ENCODE measurements around the gene TRAF7. TPM values are rescaled to one million over a fixed set of nuclear protein-coding genes. Genes with fewer than 3 reads are reported as not detected.
"Not testable (repeated sequence)": the region's sequence is repeated elsewhere in the genome, so short reads cannot be mapped to it uniquely, and the experiment has no call there.

The TRAF7 gene
- polyA plus RNA-seq, 3 donors = 48.0 to 58.5 (median 49.3) TPM

GRCh38 chr16:2190002-2190658 is 34.5 kb downstream of the TRAF7 start:
- DNase-seq (ENCODE audit: extremely low read depth in 1 of 11, low read depth in 9 of 11, low spot score in 4 of 11) = no peak

GRCh38 chr16:2190659-2191445 is 35.3 kb downstream of the TRAF7 start:
- no peak for DNase-seq (ENCODE audit: extremely low read depth in 1 of 11, low read depth in 9 of 11, low spot score in 4 of 11)

DNA sequence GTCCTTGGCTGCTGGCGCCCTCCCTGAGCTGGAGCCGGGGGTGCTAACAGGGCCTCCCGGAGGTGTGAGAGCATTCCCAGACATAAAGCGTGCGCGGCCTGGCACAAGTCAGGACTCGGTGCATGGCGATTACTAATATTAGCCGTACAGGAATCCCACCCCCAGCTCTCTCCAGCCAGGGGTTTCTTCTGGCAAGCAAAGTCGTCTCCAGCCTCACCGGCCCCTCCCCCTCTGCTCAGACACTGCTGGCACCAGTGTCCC is 35.8 kb downstream of the TRAF7 start:
- no peak for DNase-seq (ENCODE audit: extremely low read depth in 1 of 11, low read depth in 9 of 11, low spot score in 4 of 11)

- peak in 2 of 11 donors; percentile 27 to 43 for DNase-seq (ENCODE audit: extremely low read depth in 1 of 11, low read depth in 9 of 11, low spot score in 4 of 11)
Measured at GRCh38 chr16:2194166-2194834, 38.7 kb downstream of the TRAF7 start.

- peak in 3 of 11 donors; percentile 32 to 52 (median 39) for DNase-seq (ENCODE audit: extremely low read depth in 1 of 11, low read depth in 9 of 11, low spot score in 4 of 11)
Measured at GRCh38 chr16:2194852-2195321, 39.3 kb downstream of the TRAF7 start.

DNA sequence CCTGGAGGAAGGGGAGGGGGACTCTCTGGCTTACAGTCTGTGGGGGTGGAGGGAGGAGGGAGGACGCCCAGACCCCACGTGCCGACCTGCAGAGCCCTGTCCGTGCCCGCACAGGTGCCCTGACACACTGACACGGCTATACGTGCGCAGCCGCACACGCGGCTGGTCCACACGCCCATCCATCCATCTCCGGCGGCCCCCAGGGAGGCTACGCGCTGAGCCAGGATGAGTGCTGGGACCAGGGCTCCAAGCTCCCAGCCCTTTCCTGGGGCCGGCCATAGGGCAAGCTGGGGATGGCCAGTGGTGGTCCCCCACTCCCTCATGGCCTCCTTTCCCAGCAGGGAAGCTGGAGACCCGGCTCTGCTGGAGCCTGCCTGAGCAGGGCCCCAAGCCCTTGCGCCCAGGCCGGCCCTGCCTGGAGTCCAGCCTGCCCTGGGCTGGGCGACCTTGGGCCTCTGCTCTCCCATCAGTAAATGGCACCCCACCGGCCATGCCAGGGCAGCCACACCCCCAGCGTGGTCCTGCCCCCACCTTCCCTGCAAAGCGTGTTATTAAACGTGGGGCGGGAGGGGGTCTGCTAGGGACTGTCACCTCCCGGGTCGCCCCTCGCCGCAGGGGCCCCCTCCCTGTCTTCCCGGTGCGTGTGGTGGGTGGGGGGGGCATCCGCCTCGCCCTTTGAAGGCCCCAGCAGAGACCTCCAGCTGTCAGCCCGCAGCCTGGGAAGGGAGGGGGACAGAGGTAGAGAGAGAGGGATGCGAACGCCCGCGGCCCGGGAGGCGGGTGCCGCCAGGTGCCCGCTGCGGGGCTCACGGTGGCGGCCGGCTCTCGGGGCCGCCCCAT is 40.0 kb downstream of the TRAF7 start:
- DNase-seq (ENCODE audit: extremely low read depth in 1 of 11, low read depth in 9 of 11, low spot score in 4 of 11) = no peak

- DNase-seq (ENCODE audit: extremely low read depth in 1 of 11, low read depth in 9 of 11, low spot score in 4 of 11) = no peak
Measured at GRCh38 chr16:2196162-2196980, 40.8 kb downstream of the TRAF7 start, which contains the start of gene CASKIN1. Gene CASKIN1, minus strand, starts transcription at chr16:2196605. Its CDS starts 173 bp downstream, at chr16:2196432.

- no peak for DNase-seq (ENCODE audit: extremely low read depth in 1 of 11, low read depth in 9 of 11, low spot score in 4 of 11)
Measured at GRCh38 chr16:2196981-2197511, 41.5 kb downstream of the TRAF7 start.

DNA sequence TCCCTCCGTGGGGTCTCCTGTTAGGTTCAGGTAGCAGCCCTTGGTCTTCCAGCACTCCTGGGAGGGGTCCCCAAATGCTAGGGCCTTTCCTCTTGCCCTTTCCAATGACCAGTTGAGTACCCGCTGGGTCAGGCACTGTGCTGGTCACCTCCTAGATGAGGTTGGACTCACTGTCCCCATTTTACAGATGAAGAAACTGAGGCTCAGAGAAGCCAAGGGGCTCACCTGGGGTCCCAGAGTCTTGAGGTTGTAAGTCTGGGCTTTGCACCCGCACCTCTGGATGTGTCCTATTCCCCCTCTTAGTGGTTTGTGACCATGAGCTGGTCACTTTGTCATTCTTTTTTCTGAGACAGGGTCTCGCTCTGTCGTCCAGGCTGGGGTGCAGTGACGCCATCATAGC is 42.2 kb downstream of the TRAF7 start:
- DNase-seq (ENCODE audit: extremely low read depth in 1 of 11, low read depth in 9 of 11, low spot score in 4 of 11) = no peak

- DNase-seq (ENCODE audit: extremely low read depth in 1 of 11, low read depth in 9 of 11, low spot score in 4 of 11) = no peak
Measured at GRCh38 chr16:2198283-2198682, 42.7 kb downstream of the TRAF7 start.

DNA sequence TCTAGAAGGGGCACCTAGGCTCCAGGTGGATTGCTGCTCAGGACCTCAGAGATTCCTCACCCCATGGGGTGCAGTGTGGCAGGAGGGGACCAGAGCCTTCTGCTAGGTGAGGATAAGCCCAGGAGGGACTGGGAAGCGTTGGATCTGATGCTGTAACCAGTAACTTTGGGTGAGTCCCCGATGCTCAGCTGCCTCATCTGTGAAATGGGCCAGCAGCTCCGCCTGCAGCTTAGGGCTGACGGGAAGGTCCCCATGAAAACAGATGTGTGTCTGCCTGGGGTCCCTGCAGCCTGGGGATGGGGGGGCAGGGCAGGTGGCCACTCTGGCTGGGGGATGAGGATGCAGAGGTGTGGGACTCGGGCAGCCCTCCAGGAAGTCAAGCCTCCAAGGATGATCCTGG is 43.5 kb downstream of the TRAF7 start:
- no peak for DNase-seq (ENCODE audit: extremely low read depth in 1 of 11, low read depth in 9 of 11, low spot score in 4 of 11)

GRCh38 chr16:2199621-2200139 is 44.1 kb downstream of the TRAF7 start:
- no peak for DNase-seq (ENCODE audit: extremely low read depth in 1 of 11, low read depth in 9 of 11, low spot score in 4 of 11)

- no peak for DNase-seq (ENCODE audit: extremely low read depth in 1 of 11, low read depth in 9 of 11, low spot score in 4 of 11)
Measured at GRCh38 chr16:2200313-2200712, 44.7 kb downstream of the TRAF7 start.

DNA sequence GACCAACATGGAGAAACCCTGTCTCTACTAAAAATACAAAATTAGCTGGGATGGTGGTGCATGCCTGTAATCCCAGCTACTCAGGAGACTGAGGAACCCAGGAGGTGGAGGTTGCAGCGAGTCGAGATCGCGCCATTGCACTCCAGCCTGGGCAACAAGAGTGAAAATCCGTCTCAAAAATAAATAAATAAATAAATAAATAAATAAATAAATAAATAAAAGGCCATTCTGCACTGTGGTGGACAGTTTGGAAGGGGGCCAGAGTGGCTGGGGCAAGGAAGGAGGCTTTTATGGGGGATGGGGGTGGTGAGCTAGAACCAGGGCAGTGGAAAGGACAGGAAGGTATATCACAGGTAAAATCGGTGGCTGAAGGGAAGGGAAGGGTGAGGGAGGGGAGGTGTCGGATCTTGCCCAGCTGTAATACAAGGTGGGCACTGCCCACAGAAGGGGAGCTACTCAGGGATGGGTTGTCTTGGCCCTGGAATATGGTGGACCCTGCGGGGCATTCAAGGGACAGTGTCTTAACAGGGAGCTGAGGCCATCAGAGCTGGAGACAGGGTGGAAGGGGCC is 47.6 kb downstream of the TRAF7 start:
- DNase-seq (ENCODE audit: extremely low read depth in 1 of 11, low read depth in 9 of 11, low spot score in 4 of 11) = not testable (repeated sequence)

DNA sequence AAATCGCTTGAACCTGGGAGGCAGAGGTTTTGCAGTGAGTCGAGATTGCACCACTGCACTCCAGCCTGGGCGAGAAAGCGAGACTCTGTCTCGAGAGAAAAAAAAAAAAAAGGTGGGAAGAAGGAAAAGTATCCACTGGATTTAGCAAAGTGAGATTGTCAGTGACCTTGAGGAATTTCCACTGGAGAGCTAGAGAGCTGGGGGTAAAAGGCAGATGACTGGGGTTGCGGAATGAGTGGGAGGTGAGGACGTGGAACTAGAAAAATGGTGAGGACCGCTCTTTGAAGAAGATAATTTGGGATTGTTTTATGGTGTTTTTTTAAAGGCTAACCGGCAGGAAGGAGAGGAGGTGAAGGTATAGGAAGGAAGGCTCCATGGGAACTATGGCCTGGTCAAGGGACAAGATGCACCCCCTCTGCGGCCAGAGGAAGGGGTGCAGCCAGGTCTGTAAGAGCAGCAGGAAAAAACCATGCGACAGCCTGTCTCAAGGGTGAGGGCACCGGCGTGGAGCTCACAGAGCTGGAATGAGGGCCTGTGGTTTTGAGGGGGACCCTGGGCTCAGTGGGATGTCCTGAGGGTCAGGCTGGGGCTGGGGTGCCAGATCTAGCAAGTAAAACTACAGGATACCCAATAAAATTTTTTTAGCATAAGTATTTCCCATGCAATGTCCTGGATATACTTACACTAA is 49.0 kb downstream of the TRAF7 start:
- DNase-seq (ENCODE audit: extremely low read depth in 1 of 11, low read depth in 9 of 11, low spot score in 4 of 11) = no peak

DNA sequence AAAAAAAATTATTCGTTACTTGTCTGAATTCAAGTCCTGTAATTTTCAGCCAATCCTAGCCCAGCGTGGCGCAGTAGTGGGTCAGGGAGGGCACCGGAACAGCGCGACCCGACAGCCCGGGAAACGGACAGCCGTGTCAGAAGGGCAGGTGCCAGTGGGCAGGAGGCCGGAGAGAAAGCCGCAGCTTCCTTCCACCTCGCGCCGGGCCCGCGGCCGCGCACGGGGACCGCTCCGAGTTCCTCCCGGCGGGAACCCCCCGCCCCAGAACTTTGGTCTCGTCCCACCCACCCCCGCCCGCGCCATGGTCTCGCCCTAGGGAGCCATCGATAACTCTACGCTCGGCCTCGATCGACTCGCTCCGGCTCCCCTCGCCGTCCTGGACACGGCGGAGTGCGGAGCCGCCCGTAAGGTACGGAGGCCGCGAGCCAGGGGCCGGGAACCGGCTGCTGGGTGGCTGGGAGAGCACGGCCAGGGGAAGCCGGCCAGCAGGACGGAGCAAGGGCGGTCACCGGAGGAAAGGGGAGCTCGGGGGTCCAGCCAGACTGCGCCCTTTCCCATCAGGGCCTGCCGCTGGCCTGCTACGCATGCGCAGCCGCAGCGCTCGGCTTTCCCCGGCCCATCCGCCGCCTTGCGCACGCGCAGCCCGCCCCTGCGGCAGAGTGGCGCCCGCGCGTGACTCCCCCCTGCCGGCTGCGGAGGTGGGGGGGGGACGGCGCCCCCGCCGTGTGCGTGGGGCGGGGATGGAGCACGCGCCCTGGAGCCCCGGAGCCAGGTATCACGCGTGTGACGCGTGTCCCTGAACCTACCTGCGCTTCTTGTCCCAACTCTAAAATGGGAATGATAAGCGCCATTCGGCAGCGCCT is 49.8 kb downstream of the TRAF7 start, which contains the start of gene MLST8:
TSS of gene MLST8 (plus strand) at position 351 of the 863 bp plus-strand sequence. CDS start 632 bp downstream, outside the sequence.
- DNase-seq (ENCODE audit: extremely low read depth in 1 of 11, low read depth in 9 of 11, low spot score in 4 of 11) = peak in 10 of 11 donors; percentile 66 to 85 (median 80)

Measured in renal cortex interstitium (tissue), 11 donors.